ENCODE data around the gene STIP1.

- no peak for TF ChIP-seq POLR2A (IDR thresholded peaks at IDR 0.05)
- TF ChIP-seq CTCF (IDR thresholded peaks at IDR 0.05) = no peak
Measured at GRCh38 chr11:64226507-64227051, 40.6 kb downstream of the STIP1 start.
